K562 (cell line): Measurements from ENCODE around the gene HIVEP2. TPM values are rescaled to one million over a fixed set of nuclear protein-coding genes. Genes with fewer than 3 reads are reported as not detected.

Experiments
- ATAC-seq: fragments of 200-7000 bp; cut with Tn5 transposase; 3 replicates; pipeline ENCODE4 v1.9.1; 2020; ENCODE audit warnings: moderate library complexity
- BruUV-seq: library from RNA; stranded (reverse); fragments of 400-500 nt; replicated peaks from 2 replicates; lab custom pipeline; 2021; lab: Mats Ljungman, UMichigan
- CTCF ChIA-PET: fragments of 300-600 bp; formaldehyde crosslinking; extraction: SDS; loops from one replicate; lab custom pipeline; 2021; ENCODE audit warnings: low intra/inter-chr PET ratio; lab: Yijun Ruan, JAX
- POLR2A ChIA-PET: fragments of 300-600, 350-650 bp; sonication (Branson Sonifier 250); formaldehyde crosslinking; extraction: SDS; loops from one replicate; lab custom pipeline; 2021; ENCODE audit warnings: antibody characterized with exemption, inconsistent platforms; lab: Yijun Ruan, JAX
- DNase-seq, 4 experiments: peaks; one replicate each; pipeline versions ENCODE4 v3.0.0 to v3.0.0-alpha.2; 2011 to 2018; ENCODE audit warnings: low spot score in 3 of 4, mixed read lengths in 3 of 4; ENCODE audit errors: extremely low read depth in 1 of 4
- FAIRE-seq: peaks from 2 replicates; lab custom pipeline; 2011; peaks lifted over from hg19 to GRCh38; lab: Jason Lieb, UNC
- H2AFZ ChIP-seq: 2 replicates; pipeline ENCODE4 v1.6.0; 2011; ENCODE audit warnings: low read depth, low read length, control low read depth, inconsistent platforms
- H3K27ac ChIP-seq: fragments of 200-600 bp; 3 replicates; pipeline ENCODE4 v1.8.0; 2011; ENCODE audit warnings: low read depth, mild to moderate bottlenecking, control low read depth, inconsistent platforms, low read length, moderate library complexity, mixed read lengths; ENCODE audit errors: extremely low read depth
- H3K27me3 ChIP-seq, 2 experiments: fragments of 300-600 bp in 1 of 2; 2 replicates in 1 of 2; 3 replicates in 1 of 2; pipeline versions ENCODE4 v1.6.0 to v1.8.0; 2011; ENCODE audit warnings: inconsistent platforms in 2 of 2, low read length in 2 of 2, mild to moderate bottlenecking in 1 of 2, mixed read lengths in 1 of 2, moderate library complexity in 1 of 2; ENCODE audit not compliant: control insufficient read depth in 2 of 2, insufficient read depth in 2 of 2
- H3K36me3 ChIP-seq: fragments of 300-600 bp; 3 replicates; pipeline ENCODE4 v1.8.0; 2011; ENCODE audit warnings: mild to moderate bottlenecking, low read length, inconsistent platforms; ENCODE audit not compliant: control insufficient read depth, insufficient read depth
- H3K4me1 ChIP-seq, 2 experiments: fragments of 200-600 bp in 1 of 2; replicated peaks in 1 of 2; 2 replicates in 1 of 2; 3 replicates in 1 of 2; pipeline versions ENCODE4 v1.5.1 to v1.8.0; 2011; ENCODE audit warnings: inconsistent platforms in 2 of 2, low read length in 2 of 2, mild to moderate bottlenecking in 1 of 2, mixed read lengths in 1 of 2, moderate library complexity in 1 of 2; ENCODE audit not compliant: control insufficient read depth in 2 of 2, insufficient read depth in 2 of 2
- H3K4me2 ChIP-seq: 2 replicates; pipeline ENCODE4 v1.6.1; 2011; ENCODE audit warnings: low read length, control low read depth, inconsistent platforms, mixed read lengths; ENCODE audit not compliant: insufficient read depth
- H3K4me3 ChIP-seq: fragments of 200-600 bp; sonication (generic), shearing (Covaris generic); 2 replicates; pipeline ENCODE4 v1.5.1; 2016; ENCODE audit warnings: control low read depth, inconsistent platforms
- H3K79me2 ChIP-seq: fragments of 200-600 bp; 3 replicates; pipeline ENCODE4 v1.8.0; 2011; ENCODE audit warnings: low read length, inconsistent platforms; ENCODE audit not compliant: control insufficient read depth, insufficient read depth
- H3K9ac ChIP-seq, 2 experiments: 2 replicates each; pipeline versions ENCODE4 v1.6.0 to v1.6.1; 2011; ENCODE audit warnings: low read depth in 2 of 2, low read length in 2 of 2, control low read depth in 1 of 2, inconsistent platforms in 1 of 2, mild to moderate bottlenecking in 1 of 2, mixed read lengths in 1 of 2; ENCODE audit not compliant: insufficient read depth in 1 of 2
- H3K9me1 ChIP-seq: one replicate; pipeline ENCODE4 v1.6.0; 2011; ENCODE audit warnings: inconsistent platforms, mild to moderate bottlenecking, low read length, moderate library complexity; ENCODE audit not compliant: control insufficient read depth, insufficient read depth
- H3K9me3 ChIP-seq: replicated peaks from 2 replicates; pipeline ENCODE4 v1.5.1; 2011; ENCODE audit warnings: low read depth, low read length, inconsistent platforms; ENCODE audit not compliant: control insufficient read depth, insufficient read depth
- H4K20me1 ChIP-seq: replicated peaks from 2 replicates; pipeline ENCODE4 v1.6.1; 2011; ENCODE audit warnings: low read length, inconsistent platforms, mixed read lengths; ENCODE audit not compliant: control insufficient read depth, insufficient read depth
- ARID1B ChIP-seq: fragments of 450-650 bp; IDR thresholded peaks from 2 replicates; pipeline ENCODE4 v1.6.1; 2016; ENCODE audit warnings: antibody characterized with exemption, mild to moderate bottlenecking, inconsistent platforms
- CEBPB ChIP-seq: fragments of 450-650 bp; IDR thresholded peaks from 2 replicates; pipeline ENCODE4 v1.6.1; 2016; ENCODE audit warnings: missing genetic modification characterization, missing compliant biosample characterization
- HNRNPK ChIP-seq: fragments of 200-400 bp; formaldehyde crosslinking; IDR thresholded peaks from one replicate; pipeline ENCODE4 v1.6.1; 2018; ENCODE audit warnings: mild to moderate bottlenecking, low read depth, low read length; ENCODE audit not compliant: poor library complexity, severe bottlenecking
- MECOM ChIP-seq: fragments of 250-450 bp; sonication (Bioruptor Pico); IDR thresholded peaks from 2 replicates; pipeline ENCODE4 v1.8.0; 2022; ENCODE audit warnings: inconsistent platforms
- PATZ1 ChIP-seq: fragments of 250-450 bp; sonication (Bioruptor Pico); IDR thresholded peaks from 2 replicates; pipeline ENCODE4 v1.5.0; 2020; ENCODE audit warnings: mild to moderate bottlenecking, borderline replicate concordance
- SRSF3 ChIP-seq: fragments of 200-400 bp; formaldehyde crosslinking; IDR thresholded peaks from 2 replicates; pipeline ENCODE4 v1.6.1; 2016; ENCODE audit warnings: mild to moderate bottlenecking, low read length, moderate library complexity; ENCODE audit not compliant: insufficient read depth
- U2AF2 ChIP-seq: fragments of 200-400 bp; formaldehyde crosslinking; optimal IDR thresholded peaks from 2 replicates; pipeline ENCODE3; 2017; ENCODE audit warnings: low read depth, mild to moderate bottlenecking, low read length
- XRCC5 ChIP-seq: fragments of 200-400 bp; formaldehyde crosslinking; IDR thresholded peaks from 2 replicates; pipeline ENCODE4 v1.6.1; 2017; ENCODE audit warnings: low read depth, mild to moderate bottlenecking, low read length
- ZNF174 ChIP-seq: fragments of 250-450 bp; sonication (Bioruptor Pico); IDR thresholded peaks from 2 replicates; pipeline ENCODE4 v1.4.0; 2020; ENCODE audit warnings: mild to moderate bottlenecking
- ZNF408 ChIP-seq: fragments of 250-450 bp; sonication (Bioruptor Pico); IDR thresholded peaks from 2 replicates; pipeline ENCODE4 v1.4.0; 2020; ENCODE audit warnings: low read depth, mild to moderate bottlenecking, moderate library complexity
- ZNF41 ChIP-seq: fragments of 250-450 bp; sonication (Bioruptor Pico); conservative IDR thresholded peaks from 2 replicates; pipeline ENCODE4 v1.4.0; 2020; ENCODE audit warnings: mild to moderate bottlenecking
- ZSCAN32 ChIP-seq: fragments of 450-650 bp; formaldehyde crosslinking; IDR thresholded peaks from 2 replicates; pipeline ENCODE4 v1.4.0; 2020; ENCODE audit warnings: mild to moderate bottlenecking, moderate library complexity
- WGBS: fragments of 100-300 bp; shearing (Covaris generic); methylation state at CpG from one replicate; pipeline ENCODE4 v1.1.6; 2016; ENCODE audit warnings: low coverage, mixed read lengths; ENCODE audit not compliant: insufficient coverage; ENCODE audit errors: missing lambda C conversion rate; 5-methylcytosine and 5-hydroxymethylcytosine counted together
- in situ Hi-C: fragments of 300-500 bp; cut with MboI; formaldehyde crosslinking; loops from 4 replicates; pipeline ENCODE4 v1.15.0; 2018; ENCODE audit warnings: inconsistent platforms, mixed read lengths
- intact Hi-C: fragments of 100-400 bp; cut with micrococcal nuclease; formaldehyde crosslinking; loops from 2 replicates; pipeline ENCODE4 v1.14.2; 2022
- polyA plus RNA-seq, 8 experiments: library from polyadenylated mRNA; depleted of rRNA in 4 of 8; stranded (reverse) in 5 of 8; unstranded in 3 of 8; fragments of >200 nt; fragmentation: Nextera tagmentation in 2 of 8; fragmentation: Illumina TruSeq in 1 of 8; extraction: Ambion mirVana in 2 of 8; extraction: Trizol in 1 of 8; gene quantifications; 2 replicates each; pipeline versions ENCODE4 v1.2.1 to v1.2.3, GENCODE V29; 2011 to 2014; ENCODE audit warnings: inconsistent platforms in 1 of 8, missing spikeins in 1 of 8
- total RNA-seq, 7 experiments: library from RNA; depleted of rRNA in 6 of 7; stranded (reverse); fragments of >200 nt in 6 of 7; fragmentation: Illumina TruSeq in 2 of 7; extraction: Trizol in 2 of 7; gene quantifications; 2 replicates each; pipeline versions ENCODE4 v1.2.1 to v1.2.3, GENCODE V29; 2011 to 2021; ENCODE audit warnings: low replicate concordance in 1 of 7
- TF ChIP-seq, protein P1 (sequence below): sonication (generic); formaldehyde crosslinking; IDR thresholded peaks from 2 replicates; pipeline ENCODE4 v1.8.1; 2022; ENCODE audit warnings: missing genetic modification reagents
- TF ChIP-seq, protein P2 (sequence below): fragments of 450-650 bp; formaldehyde crosslinking; IDR thresholded peaks from 2 replicates; pipeline ENCODE4 v1.4.0; 2022; ENCODE audit warnings: mild to moderate bottlenecking, moderate library complexity
- TF ChIP-seq, protein P3 (sequence below), 2 experiments: fragments of 450-650 bp in 1 of 2; sonication (generic) in 1 of 2; formaldehyde crosslinking in 1 of 2; IDR thresholded peaks in 1 of 2; conservative IDR thresholded peaks in 1 of 2; 2 replicates each; pipeline versions ENCODE4 v1.6.1 to v1.8.1; 2016 to 2023; ENCODE audit warnings: mild to moderate bottlenecking in 2 of 2, moderate library complexity in 2 of 2, inconsistent platforms in 1 of 2, missing genetic modification reagents in 1 of 2

HIVEP2 gene
- total and polyA plus RNA-seq, 9 of the 15 experiments (the other 6 are each of a cell fraction or from before 2014, with no cell fraction given), result under 0.01 to 1.2 (median 0.31) TPM

DNA sequence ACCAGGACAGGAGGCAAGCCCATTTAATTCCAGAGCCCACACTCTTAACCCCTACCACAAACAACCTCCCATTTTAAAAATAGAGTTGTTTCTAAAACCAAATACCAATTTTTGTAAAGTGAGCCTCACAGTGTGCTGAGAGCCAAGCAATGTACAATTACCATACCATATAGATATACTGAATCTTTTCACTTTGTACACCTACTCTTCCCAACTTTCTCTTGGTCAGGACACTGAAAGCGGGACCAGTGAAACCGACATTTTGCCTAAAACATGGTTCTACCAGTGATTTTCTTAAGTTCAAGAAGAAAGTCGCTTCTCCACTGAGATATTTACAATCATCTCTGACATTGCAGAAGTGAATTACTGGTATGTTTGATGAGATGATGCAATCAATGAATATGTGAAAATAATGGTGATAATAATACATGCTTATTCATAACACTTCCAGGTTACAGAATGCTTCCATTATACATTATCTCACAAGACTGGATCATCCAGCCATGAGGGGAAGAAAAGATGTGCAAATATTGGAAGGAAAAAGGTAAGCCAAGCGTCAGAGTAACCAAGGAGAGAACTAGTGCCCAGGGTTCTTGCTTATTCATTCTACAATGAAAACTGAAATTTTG lies 74.1 kb downstream of the HIVEP2 start:
- DNase-seq (no peak), ATAC-seq (no peak), FAIRE-seq (no peak)
- Histone ChIP-seq H3K9ac (no peak overlapping the region), H3K4me1 (peaks cover 0 to 9% of the 10 kb centered on the region in 2 experiments; a peak in 1 of 5 replicates), H3K9me1 (no peaks in the 10 kb centered on the region), H3K4me3 (no peak overlapping the region), H4K20me1 (no peaks in the 10 kb centered on the region), H3K27me3 (no peaks in the 10 kb centered on the region; a peak in 1 of 5 replicates), H3K9me3 (no peaks in the 10 kb centered on the region), H3K79me2 (no peaks in the 10 kb centered on the region), H3K36me3 (no peaks in the 10 kb centered on the region), H2AFZ (no peak overlapping the region), H3K27ac (no peak overlapping the region), H3K4me2 (no peak overlapping the region)
- ChIA-PET POLR2A (no interaction called here), CTCF (no interaction called here)
- in situ Hi-C loops, result no loop called here
- WGBS, result 1% methylated on average over 4 of the region's 4 CpGs
- BruUV-seq, result no TSS peak
- intact Hi-C loops, result no loop called here
- TF ChIP-seq ARID1B (no peak), U2AF2 (no peak), ZSCAN32 (CRISPR knock-in tag) (peak; percentile 79; the same call in 1 of the 2 replicates), PATZ1 (CRISPR knock-in tag) (no peak), CEBPB (tag) (peak; percentile 73), XRCC5 (no peak), ZNF408 (CRISPR knock-in tag) (no peak), ZNF174 (CRISPR knock-in tag) (no peak), ZNF41 (CRISPR knock-in tag) (no peak), SRSF3 (no peak), HNRNPK (no peak), MECOM (no peak)
- TF ChIP-seq, protein P1, sequence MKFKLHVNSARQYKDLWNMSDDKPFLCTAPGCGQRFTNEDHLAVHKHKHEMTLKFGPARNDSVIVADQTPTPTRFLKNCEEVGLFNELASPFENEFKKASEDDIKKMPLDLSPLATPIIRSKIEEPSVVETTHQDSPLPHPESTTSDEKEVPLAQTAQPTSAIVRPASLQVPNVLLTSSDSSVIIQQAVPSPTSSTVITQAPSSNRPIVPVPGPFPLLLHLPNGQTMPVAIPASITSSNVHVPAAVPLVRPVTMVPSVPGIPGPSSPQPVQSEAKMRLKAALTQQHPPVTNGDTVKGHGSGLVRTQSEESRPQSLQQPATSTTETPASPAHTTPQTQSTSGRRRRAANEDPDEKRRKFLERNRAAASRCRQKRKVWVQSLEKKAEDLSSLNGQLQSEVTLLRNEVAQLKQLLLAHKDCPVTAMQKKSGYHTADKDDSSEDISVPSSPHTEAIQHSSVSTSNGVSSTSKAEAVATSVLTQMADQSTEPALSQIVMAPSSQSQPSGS, result no peak
- TF ChIP-seq, protein P2, sequence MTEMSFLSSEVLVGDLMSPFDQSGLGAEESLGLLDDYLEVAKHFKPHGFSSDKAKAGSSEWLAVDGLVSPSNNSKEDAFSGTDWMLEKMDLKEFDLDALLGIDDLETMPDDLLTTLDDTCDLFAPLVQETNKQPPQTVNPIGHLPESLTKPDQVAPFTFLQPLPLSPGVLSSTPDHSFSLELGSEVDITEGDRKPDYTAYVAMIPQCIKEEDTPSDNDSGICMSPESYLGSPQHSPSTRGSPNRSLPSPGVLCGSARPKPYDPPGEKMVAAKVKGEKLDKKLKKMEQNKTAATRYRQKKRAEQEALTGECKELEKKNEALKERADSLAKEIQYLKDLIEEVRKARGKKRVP (CRISPR knock-in tag), result peak; percentile 65
- TF ChIP-seq, protein P3, sequence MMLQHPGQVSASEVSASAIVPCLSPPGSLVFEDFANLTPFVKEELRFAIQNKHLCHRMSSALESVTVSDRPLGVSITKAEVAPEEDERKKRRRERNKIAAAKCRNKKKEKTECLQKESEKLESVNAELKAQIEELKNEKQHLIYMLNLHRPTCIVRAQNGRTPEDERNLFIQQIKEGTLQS (IDR thresholded peaks at IDR 0.05), result peak; percentile 78
- TF ChIP-seq, protein P3 (CRISPR knock-in tag; conservative IDR thresholded peaks at IDR 0.05), result no peak
